Transverse colon (tissue), 4 donors: Measurements from ENCODE around the gene TMEM200B. TPM values are rescaled to one million over a fixed set of nuclear protein-coding genes. Genes with fewer than 3 reads are reported as not detected.
"Not testable (repeated sequence)": the region's sequence is repeated elsewhere in the genome, so short reads cannot be mapped to it uniquely, and the experiment has no call there.

ENCODE experiments used
- DNase-seq: peaks from one replicate; pipeline ENCODE4 v3.0.0-alpha.2; 2019
- H3K27ac ChIP-seq, 4 donors: fragments of 200-600 bp; sonication (generic); 2 replicates each; pipeline ENCODE4 v1.5.1; 2016 to 2018; ENCODE audit warnings: inconsistent platforms in 4 of 4
- H3K27me3 ChIP-seq: fragments of 200-600 bp; sonication (generic); 2 replicates; pipeline ENCODE4 v1.5.1; 2017; ENCODE audit warnings: inconsistent platforms
- H3K36me3 ChIP-seq, 4 donors: fragments of 200-600 bp; sonication (generic); 2 replicates each; pipeline ENCODE4 v1.5.1; 2017 to 2019; ENCODE audit warnings: inconsistent platforms in 4 of 4
- H3K4me1 ChIP-seq, 4 donors: fragments of 200-600 bp; sonication (generic); 2 replicates each; pipeline ENCODE4 v1.5.1; 2017 to 2020; ENCODE audit warnings: inconsistent platforms in 4 of 4
- H3K4me3 ChIP-seq, 4 donors: fragments of 200-600 bp; sonication (generic); 1 replicate in 1 of 4; 2 replicates in 3 of 4; pipeline versions ENCODE4 v1.5.1 to v1.6.1; 2017 to 2019; ENCODE audit warnings: inconsistent platforms in 4 of 4
- H3K9me3 ChIP-seq, 2 donors: fragments of 200-600 bp; sonication (generic); 2 replicates each; pipeline ENCODE4 v1.5.1; 2017 to 2019; ENCODE audit warnings: inconsistent platforms in 2 of 2
- EP300 ChIP-seq: sonication (generic); formaldehyde crosslinking; IDR thresholded peaks from one replicate; pipeline ENCODE4 v1.6.1; 2017; ENCODE audit warnings: antibody characterized with exemption, low read depth
- POLR2A ChIP-seq: fragments of 450-650 bp; IDR thresholded peaks from one replicate; pipeline ENCODE4 v1.6.1; 2016; ENCODE audit warnings: antibody characterized with exemption, mild to moderate bottlenecking, moderate library complexity
- POLR2AphosphoS5 ChIP-seq, 3 donors: sonication (generic); formaldehyde crosslinking; IDR thresholded peaks; one replicate each; pipeline ENCODE4 v1.6.1; 2016; ENCODE audit warnings: antibody characterized with exemption in 3 of 3
- WGBS, 2 donors: methylation state at CpG; one replicate each; pipeline ENCODE4 v1.1.5; 2018; ENCODE audit warnings: low coverage in 1 of 2; 5-methylcytosine and 5-hydroxymethylcytosine counted together
- in situ Hi-C, 4 donors: fragments of 200-750 bp; cut with MboI; loops; one replicate each; pipeline versions ENCODE4 v1.15.0 to v1.15.1; 2017; ENCODE audit warnings: low sequenced_read_pairs in 3 of 4, low pct_ligation_motif_present in 1 of 4, low pct_unique_long_range_greater_than_20kb in 1 of 4
- intact Hi-C: fragments of 100-400 bp; cut with DNase I; formaldehyde crosslinking; loops from one replicate; pipeline ENCODE4 v1.15.1; 2023; ENCODE audit warnings: low total_unique reads
- total RNA-seq, 4 donors: library from RNA; depleted of rRNA; stranded (reverse); fragments of >200 nt; gene quantifications; one replicate each; pipeline ENCODE4 v1.1.0, GENCODE V29; 2016
- TF ChIP-seq, protein P1 (sequence below), 5 experiments: fragments of 200-600 bp in 3 of 5; fragments of 450-650 bp in 2 of 5; sonication (generic) in 3 of 5; IDR thresholded peaks; 1 replicate in 2 of 5; 2 replicates in 3 of 5; pipeline ENCODE4 v1.5.1; 2016 to 2017; ENCODE audit warnings: antibody characterized with exemption in 5 of 5, inconsistent platforms in 3 of 5, mild to moderate bottlenecking in 2 of 5, moderate library complexity in 1 of 5

The TMEM200B gene
- total RNA-seq, 4 donors from 2014 or later, result 1.6 to 7.5 (median 4.2) TPM

DNA sequence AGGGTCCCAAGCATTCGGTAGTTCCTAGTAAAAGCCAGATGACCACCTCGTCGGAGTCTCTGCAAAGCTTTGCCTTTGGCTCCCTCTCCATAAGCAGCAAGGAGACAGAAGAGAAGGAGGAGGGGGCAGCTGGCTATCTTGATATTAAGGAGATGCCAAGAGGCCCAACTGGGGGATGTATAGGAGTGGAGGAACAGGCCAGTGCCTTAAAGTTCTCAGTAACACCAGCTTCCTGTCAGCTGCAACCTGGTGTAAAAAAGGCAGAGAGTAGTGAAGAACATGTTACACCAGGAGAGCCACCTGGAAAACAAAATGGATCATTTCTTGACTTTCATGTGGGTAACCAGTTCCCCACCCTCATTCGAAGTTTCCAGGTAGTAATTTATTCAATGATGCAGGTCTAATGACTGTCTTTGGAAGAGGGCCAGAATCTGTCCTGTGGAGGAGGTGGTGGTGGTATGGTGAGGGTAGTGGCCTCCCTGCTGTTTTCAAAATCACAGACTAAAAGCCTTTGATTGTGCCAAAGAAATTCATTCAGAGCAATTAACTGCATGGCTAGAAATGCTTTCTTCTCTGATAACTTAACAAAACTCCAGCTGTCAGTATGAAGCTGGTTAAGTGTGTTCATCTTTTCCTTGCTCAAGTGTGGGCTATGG is 27.3 kb downstream of the TMEM200B start:
- Histone ChIP-seq H3K27me3 (no peaks in the 10 kb centered on the region), H3K9me3 (peaks cover 0 to 4% of the 10 kb centered on the region in 2 donors), H3K4me3 (no peak overlapping the region), H3K4me1 (no peaks in the 10 kb centered on the region), H3K36me3 (peaks cover 0 to 4% (median 2%) of the 10 kb centered on the region in 4 donors), H3K27ac (no peak overlapping the region)
- 67 to 73% methylated on average over 4 of the region's 4 CpGs for WGBS, 2 donors
- no peak for DNase-seq
- intact Hi-C loops (no loop called here), in situ Hi-C loops (no loop called here)
- no peak for TF ChIP-seq EP300
- TF ChIP-seq, protein P1, sequence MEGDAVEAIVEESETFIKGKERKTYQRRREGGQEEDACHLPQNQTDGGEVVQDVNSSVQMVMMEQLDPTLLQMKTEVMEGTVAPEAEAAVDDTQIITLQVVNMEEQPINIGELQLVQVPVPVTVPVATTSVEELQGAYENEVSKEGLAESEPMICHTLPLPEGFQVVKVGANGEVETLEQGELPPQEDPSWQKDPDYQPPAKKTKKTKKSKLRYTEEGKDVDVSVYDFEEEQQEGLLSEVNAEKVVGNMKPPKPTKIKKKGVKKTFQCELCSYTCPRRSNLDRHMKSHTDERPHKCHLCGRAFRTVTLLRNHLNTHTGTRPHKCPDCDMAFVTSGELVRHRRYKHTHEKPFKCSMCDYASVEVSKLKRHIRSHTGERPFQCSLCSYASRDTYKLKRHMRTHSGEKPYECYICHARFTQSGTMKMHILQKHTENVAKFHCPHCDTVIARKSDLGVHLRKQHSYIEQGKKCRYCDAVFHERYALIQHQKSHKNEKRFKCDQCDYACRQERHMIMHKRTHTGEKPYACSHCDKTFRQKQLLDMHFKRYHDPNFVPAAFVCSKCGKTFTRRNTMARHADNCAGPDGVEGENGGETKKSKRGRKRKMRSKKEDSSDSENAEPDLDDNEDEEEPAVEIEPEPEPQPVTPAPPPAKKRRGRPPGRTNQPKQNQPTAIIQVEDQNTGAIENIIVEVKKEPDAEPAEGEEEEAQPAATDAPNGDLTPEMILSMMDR (IDR thresholded peaks at IDR 0.05), result no peak
- no peak for TF ChIP-seq POLR2AphosphoS5 (IDR thresholded peaks at IDR 0.05)
- no peak for TF ChIP-seq POLR2A

DNA sequence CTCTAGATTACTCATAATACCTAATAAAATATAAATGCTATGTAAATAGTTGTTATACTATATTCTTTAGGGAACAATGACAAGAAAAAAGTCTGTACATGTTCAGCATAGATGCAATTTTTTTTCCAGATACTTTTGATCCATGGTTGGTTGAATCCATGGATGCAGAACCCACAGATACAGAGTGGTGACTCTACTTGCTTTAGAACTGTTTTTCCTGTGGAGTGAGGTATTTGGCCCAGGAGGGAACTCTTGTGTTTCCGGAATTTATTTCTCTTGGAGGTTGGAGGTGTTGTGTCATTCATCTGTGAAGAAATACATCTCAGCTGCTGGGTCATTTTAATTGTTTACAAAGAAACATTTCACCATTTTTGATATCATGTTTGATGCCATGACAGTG is 28.7 kb downstream of the TMEM200B start:
- TF ChIP-seq EP300, result no peak
- TF ChIP-seq, protein P1 (IDR thresholded peaks at IDR 0.05), result no peak
- no peak for TF ChIP-seq POLR2AphosphoS5 (IDR thresholded peaks at IDR 0.05)
- TF ChIP-seq POLR2A, result no peak
- no peak for DNase-seq
- Histone ChIP-seq H3K36me3 (peaks cover 0 to 4% (median 2%) of the 10 kb centered on the region in 4 donors), H3K27ac (no peak overlapping the region), H3K27me3 (no peaks in the 10 kb centered on the region), H3K4me1 (no peaks in the 10 kb centered on the region), H3K4me3 (no peak overlapping the region), H3K9me3 (peaks cover 0 to 4% of the 10 kb centered on the region in 2 donors)
- 91% methylated on average over 1 of the region's 1 CpG; no CpG with 5 or more reads in 1 of the 2 donors for WGBS, 2 donors
- intact Hi-C loops (no loop called here), in situ Hi-C loops (no loop called here)

DNA sequence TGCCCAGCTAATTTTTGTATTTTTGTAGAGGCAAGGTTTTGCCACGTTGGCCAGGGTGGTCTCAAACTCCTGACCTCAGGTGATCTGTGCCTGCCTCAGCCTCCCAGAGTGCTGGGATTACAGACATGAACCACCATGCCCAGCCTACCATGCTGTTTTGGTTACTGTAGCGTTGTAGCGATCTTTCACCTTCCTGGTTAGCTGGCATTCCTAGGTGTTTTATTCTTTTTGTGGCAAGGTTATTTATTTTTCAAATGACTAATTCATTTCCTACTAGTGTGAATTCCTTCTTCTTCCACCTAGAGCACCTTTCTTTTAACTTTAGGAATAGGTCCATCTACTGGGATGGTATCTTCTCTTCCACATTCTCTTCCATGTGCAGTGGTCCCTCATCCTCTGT is 29.3 kb downstream of the TMEM200B start:
- intact Hi-C loops (no loop called here), in situ Hi-C loops (no loop called here)
- Histone ChIP-seq H3K9me3 (peaks cover 0 to 4% of the 10 kb centered on the region in 2 donors), H3K4me1 (no peaks in the 10 kb centered on the region), H3K27ac (no peak overlapping the region), H3K4me3 (no peak overlapping the region), H3K36me3 (peaks cover 0 to 4% (median 0%) of the 10 kb centered on the region in 4 donors), H3K27me3 (no peaks in the 10 kb centered on the region)
- 97 to 100% methylated on average over 3 of the region's 3 CpGs for WGBS, 2 donors
- TF ChIP-seq POLR2A (no peak), EP300 (no peak), POLR2AphosphoS5 (IDR thresholded peaks at IDR 0.05) (no peak)
- TF ChIP-seq, protein P1 (IDR thresholded peaks at IDR 0.05), result no peak
- no peak for DNase-seq

DNA sequence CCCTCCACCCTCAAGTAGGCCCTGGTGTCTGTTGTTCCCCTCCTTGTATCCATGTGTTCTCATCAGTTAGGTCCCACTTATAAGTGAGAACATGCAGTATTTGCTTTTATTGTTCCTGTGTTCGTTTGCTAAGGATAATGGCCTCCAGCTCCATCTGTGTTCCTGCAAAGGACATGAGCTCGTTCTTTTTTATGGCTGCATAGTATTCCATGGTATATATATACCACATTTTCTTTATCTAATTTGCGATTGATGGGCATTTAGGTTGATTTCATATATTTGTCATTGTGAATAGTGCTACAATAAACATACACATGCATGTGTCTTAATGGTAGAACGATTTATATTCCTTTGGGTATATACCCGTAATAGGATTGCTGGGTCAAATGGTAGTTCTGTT is 31.0 kb downstream of the TMEM200B start:
- DNase-seq, H3K9me3 ChIP-seq, H3K36me3 ChIP-seq, H3K4me3 ChIP-seq, H3K4me1 ChIP-seq, H3K27me3 ChIP-seq, in situ Hi-C loops, intact Hi-C loops, H3K27ac ChIP-seq: not testable (repeated sequence)
- WGBS, 2 donors, result 94 to 96% methylated on average over 5 of the region's 5 CpGs
